Right lobe of liver (tissue), 4 donors: ENCODE measurements around the gene PFKP.

Experiments used
- CTCF ChIP-seq, 4 donors: fragments of 200-600 bp in 3 of 4; fragments of 450-650 bp in 1 of 4; IDR thresholded peaks; one replicate each; pipeline versions ENCODE4 v1.5.1 to v1.8.0; 2016 to 2022; ENCODE audit warnings: antibody characterized with exemption in 4 of 4, mild to moderate bottlenecking in 2 of 4
- POLR2A ChIP-seq: fragments of 450-650 bp; IDR thresholded peaks from one replicate; pipeline ENCODE4 v1.6.1; 2017; ENCODE audit warnings: antibody characterized with exemption, mild to moderate bottlenecking
- donor health status: DM: no; HTN: no; CAD: no.
- donor health status: DM: no; HTN: no; CAD: no.
- donor health status: DM: no; HTN: yes; CAD: no.

- no peak for TF ChIP-seq CTCF (IDR thresholded peaks at IDR 0.05)
- TF ChIP-seq POLR2A = no peak
Measured at GRCh38 chr10:3149918-3150317, 82.6 kb downstream of the PFKP start.
